B cell (primary cell): Measurements from ENCODE around the gene ISL2. TPM values are rescaled to one million over a fixed set of nuclear protein-coding genes. Genes with fewer than 3 reads are reported as not detected.

Experiments used
- ATAC-seq: fragments of 200-7000 bp; cut with Tn5 transposase; one replicate; pipeline ENCODE4 v1.10.0; 2021; ENCODE audit warnings: low read depth, mild to moderate bottlenecking, moderate number of reproducible peaks, moderate library complexity
- CTCF ChIA-PET: fragments of 350-600 bp; sonication (Branson Sonifier 250); formaldehyde crosslinking; loops from one replicate; lab custom pipeline; 2021; ENCODE audit warnings: antibody characterized with exemption, inconsistent platforms; lab: Charles Lee
- POLR2A ChIA-PET: fragments of 350-600 bp; sonication (Branson Sonifier 250); formaldehyde crosslinking; loops from one replicate; lab custom pipeline; 2021; ENCODE audit warnings: antibody characterized with exemption; lab: Charles Lee
- DNase-seq: peaks from one replicate; pipeline ENCODE4 v3.0.0; 2013
- H2AFZ ChIP-seq: 2 replicates; pipeline ENCODE4 v1.6.1; 2012; ENCODE audit warnings: mild to moderate bottlenecking, low read depth, low read length; ENCODE audit not compliant: insufficient read depth, poor library complexity, severe bottlenecking
- H3K27ac ChIP-seq, 2 donors: 1 replicate in 1 of 2; 2 replicates in 1 of 2; pipeline ENCODE4 v1.5.1; 2012 to 2013; ENCODE audit warnings: low read length in 2 of 2, mild to moderate bottlenecking in 2 of 2, moderate library complexity in 1 of 2
- H3K27me3 ChIP-seq, 4 experiments: fragments of 200-600 bp in 1 of 4; sonication (generic) in 1 of 4; replicated peaks in 1 of 4; 1 replicate in 2 of 4; 2 replicates in 2 of 4; pipeline versions ENCODE4 v1.6.1 to v1.7.0; 2013 to 2016; ENCODE audit warnings: low read length in 3 of 4, mild to moderate bottlenecking in 2 of 4, mixed read lengths in 1 of 4, moderate library complexity in 1 of 4; ENCODE audit not compliant: insufficient read depth in 4 of 4, control insufficient read depth in 3 of 4; ENCODE audit errors: control extremely low read depth in 1 of 4
- H3K36me3 ChIP-seq, 2 experiments: replicated peaks in 1 of 2; 1 replicate in 1 of 2; 2 replicates in 1 of 2; pipeline versions ENCODE4 v1.6.1 to v1.7.1; 2013; ENCODE audit warnings: low read length in 1 of 2; ENCODE audit not compliant: insufficient read depth in 2 of 2, control insufficient read depth in 1 of 2; ENCODE audit errors: control extremely low read depth in 1 of 2, extremely low read depth in 1 of 2
- H3K4me1 ChIP-seq, 2 donors: fragments of 200-600 bp in 1 of 2; sonication (generic) in 1 of 2; 1 replicate in 1 of 2; 2 replicates in 1 of 2; pipeline versions ENCODE4 v1.5.1 to v1.6.1; 2013 to 2017; ENCODE audit warnings: low read length in 2 of 2; ENCODE audit not compliant: control insufficient read depth in 2 of 2, insufficient read depth in 2 of 2
- H3K4me2 ChIP-seq: replicated peaks from 2 replicates; pipeline ENCODE3; 2012; ENCODE audit warnings: mild to moderate bottlenecking, low read depth, low read length; ENCODE audit not compliant: poor library complexity, severe bottlenecking
- H3K4me3 ChIP-seq, 5 experiments: fragments of 200-600 bp in 1 of 5; sonication (generic) in 1 of 5; 1 replicate in 3 of 5; 2 replicates in 2 of 5; pipeline versions ENCODE4 v1.5.1 to v1.7.0; 2011 to 2016; ENCODE audit warnings: low read length in 4 of 5, mild to moderate bottlenecking in 4 of 5, low read depth in 2 of 5, control low read depth in 1 of 5, moderate library complexity in 1 of 5; ENCODE audit not compliant: insufficient read depth in 1 of 5; ENCODE audit errors: control extremely low read depth in 1 of 5, extremely low read depth in 1 of 5
- H3K79me2 ChIP-seq: fragments of 200-600 bp; sonication (generic); one replicate; pipeline ENCODE4 v1.6.0; 2016; ENCODE audit warnings: low read length; ENCODE audit not compliant: control insufficient read depth, insufficient read depth
- H3K9ac ChIP-seq: fragments of 200-600 bp; sonication (generic); 2 replicates; pipeline ENCODE4 v1.6.1; 2017; ENCODE audit warnings: mild to moderate bottlenecking, low read length, moderate library complexity
- H3K9me3 ChIP-seq, 3 donors: one replicate each; pipeline versions ENCODE4 v1.6.1 to v1.7.1; 2013; ENCODE audit warnings: low read length in 2 of 3; ENCODE audit not compliant: control insufficient read depth in 2 of 3, insufficient read depth in 1 of 3; ENCODE audit errors: control extremely low read depth in 1 of 3
- H4K20me1 ChIP-seq: 2 replicates; pipeline ENCODE4 v1.6.0; 2012; ENCODE audit warnings: mild to moderate bottlenecking, low read length; ENCODE audit not compliant: insufficient read depth, control insufficient read depth, poor library complexity, severe bottlenecking
- H3K27ac Mint-ChIP-seq: one replicate; pipeline ENCODE4 v1.8.0; 2021; ENCODE audit warnings: mixed read lengths
- H3K27me3 Mint-ChIP-seq: one replicate; pipeline ENCODE4 v1.8.0; 2021; ENCODE audit warnings: mixed read lengths
- H3K4me1 Mint-ChIP-seq: one replicate; pipeline ENCODE4 v1.8.0; 2021; ENCODE audit warnings: mixed read lengths
- H3K4me3 Mint-ChIP-seq: one replicate; pipeline ENCODE4 v1.8.0; 2021; ENCODE audit warnings: mixed read lengths
- H3K9me3 Mint-ChIP-seq: one replicate; pipeline ENCODE4 v1.8.0; 2022; ENCODE audit warnings: mixed read lengths; ENCODE audit not compliant: insufficient read depth
- EZH2 ChIP-seq: IDR thresholded peaks from 2 replicates; pipeline ENCODE4 v1.6.1; 2012; ENCODE audit warnings: borderline replicate concordance, low read depth, mild to moderate bottlenecking, moderate library complexity, low read length; ENCODE audit not compliant: insufficient read depth, poor library complexity, severe bottlenecking
- WGBS: methylation state at CpG from one replicate; pipeline ENCODE4 v1.1.5; 2013; ENCODE audit warnings: missing lambda C conversion rate; ENCODE audit not compliant: insufficient coverage; 5-methylcytosine and 5-hydroxymethylcytosine counted together
- intact Hi-C: fragments of 100-400 bp; cut with micrococcal nuclease; formaldehyde crosslinking; loops from one replicate; pipeline ENCODE4 v1.10.0; 2022
- polyA plus RNA-seq: library from polyadenylated mRNA; depleted of rRNA; stranded (reverse); fragments of >200 nt; gene quantifications from 2 replicates; pipeline ENCODE4 v1.2.3, GENCODE V29; 2012
- total RNA-seq, 2 donors: library from RNA; stranded (reverse); fragments of 120-200 nt in 1 of 2; gene quantifications; 1 replicate in 1 of 2; 2 replicates in 1 of 2; pipeline versions ENCODE4 v1.2.3 to v1.2.4, GENCODE V29; 2013 to 2022
- TF ChIP-seq, protein P1 (sequence below): fragments of 200-600 bp; IDR thresholded peaks from one replicate; pipeline ENCODE4 v1.8.0; 2022; ENCODE audit warnings: antibody characterized with exemption, mild to moderate bottlenecking

ISL2 gene
- total and polyA plus RNA-seq, 2 donors (not counting 1 experiment from before 2014, with no cell fraction given) = 0.59 to 1.8 TPM

DNA sequence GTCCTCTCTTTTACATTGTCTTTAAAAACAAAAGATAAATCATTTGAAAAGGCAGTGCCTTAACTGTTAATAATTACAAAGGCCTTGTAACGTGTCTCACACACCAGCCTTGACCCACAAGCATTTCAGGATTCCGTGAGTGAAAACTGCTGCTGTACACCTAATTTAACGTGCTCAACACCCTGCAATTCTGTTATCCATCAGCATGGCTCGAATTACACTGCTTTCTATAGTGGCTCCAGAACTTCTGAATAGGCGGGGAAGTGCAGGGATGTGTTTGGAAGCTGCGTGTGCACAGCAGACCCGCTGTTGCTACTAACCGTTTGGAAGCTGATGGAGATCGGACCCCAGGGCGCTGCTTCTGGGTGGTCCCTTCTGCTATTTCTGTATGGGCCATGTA is 15.4 kb upstream of the ISL2 start:
- intact Hi-C loops = no loop called here
- H3K27ac ChIP-seq = no peak overlapping the region
- no peak overlapping the region for H3K4me2 ChIP-seq
- Mint-ChIP-seq H3K27ac (no peak overlapping the region), H3K4me1 (no peaks in the 10 kb centered on the region), H3K4me3 (no peak overlapping the region), H3K9me3 (no peaks in the 10 kb centered on the region), H3K27me3 (peaks cover 44% of the 10 kb centered on the region)
- peaks cover 0 to 35% (median 12%) of the 10 kb centered on the region in 4 experiments for H3K27me3 ChIP-seq
- no peaks in the 10 kb centered on the region for H3K79me2 ChIP-seq
- H4K20me1 ChIP-seq = no peaks in the 10 kb centered on the region
- no peaks in the 10 kb centered on the region for H3K36me3 ChIP-seq
- no peak overlapping the region for H2AFZ ChIP-seq
- H3K9ac ChIP-seq = no peak overlapping the region
- H3K4me3 ChIP-seq = no peak overlapping the region
- 89% methylated on average over 5 of the region's 10 CpGs for WGBS
- TF ChIP-seq, protein P1, sequence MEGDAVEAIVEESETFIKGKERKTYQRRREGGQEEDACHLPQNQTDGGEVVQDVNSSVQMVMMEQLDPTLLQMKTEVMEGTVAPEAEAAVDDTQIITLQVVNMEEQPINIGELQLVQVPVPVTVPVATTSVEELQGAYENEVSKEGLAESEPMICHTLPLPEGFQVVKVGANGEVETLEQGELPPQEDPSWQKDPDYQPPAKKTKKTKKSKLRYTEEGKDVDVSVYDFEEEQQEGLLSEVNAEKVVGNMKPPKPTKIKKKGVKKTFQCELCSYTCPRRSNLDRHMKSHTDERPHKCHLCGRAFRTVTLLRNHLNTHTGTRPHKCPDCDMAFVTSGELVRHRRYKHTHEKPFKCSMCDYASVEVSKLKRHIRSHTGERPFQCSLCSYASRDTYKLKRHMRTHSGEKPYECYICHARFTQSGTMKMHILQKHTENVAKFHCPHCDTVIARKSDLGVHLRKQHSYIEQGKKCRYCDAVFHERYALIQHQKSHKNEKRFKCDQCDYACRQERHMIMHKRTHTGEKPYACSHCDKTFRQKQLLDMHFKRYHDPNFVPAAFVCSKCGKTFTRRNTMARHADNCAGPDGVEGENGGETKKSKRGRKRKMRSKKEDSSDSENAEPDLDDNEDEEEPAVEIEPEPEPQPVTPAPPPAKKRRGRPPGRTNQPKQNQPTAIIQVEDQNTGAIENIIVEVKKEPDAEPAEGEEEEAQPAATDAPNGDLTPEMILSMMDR = no peak
- no peak for TF ChIP-seq EZH2
- no peaks in the 10 kb centered on the region for H3K9me3 ChIP-seq
- ATAC-seq (no peak), DNase-seq (no peak)
- CTCF ChIA-PET = no interaction called here
- no peaks in the 10 kb centered on the region for H3K4me1 ChIP-seq
- POLR2A ChIA-PET = no interaction called here

DNA sequence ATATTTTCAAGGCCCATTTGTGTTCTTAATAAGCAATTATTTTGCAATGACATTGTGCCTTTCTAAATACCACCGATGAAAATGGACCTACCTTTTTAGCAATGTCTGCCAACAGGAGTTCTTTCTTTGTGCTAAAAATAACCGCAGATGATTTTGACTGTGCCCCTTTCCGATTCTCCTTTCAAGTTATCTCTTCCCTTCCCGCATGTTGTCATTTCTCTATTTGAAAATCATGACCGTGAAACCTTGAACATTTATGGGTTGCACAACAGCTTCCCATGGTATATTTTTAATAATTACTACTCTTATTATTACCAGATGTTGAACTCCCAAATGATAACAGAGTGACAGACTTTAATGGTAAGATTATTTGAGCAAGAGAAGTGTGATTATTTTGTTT is 15.0 kb upstream of the ISL2 start:
- Mint-ChIP-seq H3K27me3 (peaks cover 45% of the 10 kb centered on the region), H3K4me3 (no peak overlapping the region), H3K4me1 (no peaks in the 10 kb centered on the region), H3K9me3 (no peaks in the 10 kb centered on the region), H3K27ac (no peak overlapping the region)
- Histone ChIP-seq H3K27ac (no peak overlapping the region), H3K36me3 (no peaks in the 10 kb centered on the region), H3K9me3 (no peaks in the 10 kb centered on the region), H3K79me2 (no peaks in the 10 kb centered on the region), H3K4me3 (no peak overlapping the region), H3K4me1 (no peaks in the 10 kb centered on the region), H4K20me1 (no peaks in the 10 kb centered on the region), H3K9ac (no peak overlapping the region), H2AFZ (no peak overlapping the region), H3K27me3 (peaks cover 0 to 35% (median 12%) of the 10 kb centered on the region in 4 experiments), H3K4me2 (no peak overlapping the region)
- DNase-seq (no peak), ATAC-seq (no peak)
- no peak for TF ChIP-seq EZH2
- TF ChIP-seq, protein P1 = no peak
- intact Hi-C loops = no loop called here
- CTCF ChIA-PET = no interaction called here
- POLR2A ChIA-PET = no interaction called here
- WGBS = 100% methylated on average over 1 of the region's 5 CpGs
